GM23338 (cell line): ENCODE measurements around the gene DHRS3. TPM values are rescaled to one million over a fixed set of nuclear protein-coding genes. Genes with fewer than 3 reads are reported as not detected.

Source experiments
- ATAC-seq: fragments of 200-7000 bp; cut with Tn5 transposase; 3 replicates; pipeline ENCODE4 v1.9.1; 2020
- DNase-seq: peaks from one replicate; pipeline ENCODE4 v3.0.0-alpha.2; 2015; ENCODE audit warnings: low spot score
- H2AFZ ChIP-seq: fragments of 200-600 bp; sonication (generic); 2 replicates; pipeline ENCODE4 v1.8.0; 2016; ENCODE audit warnings: antibody characterized with exemption, mild to moderate bottlenecking, moderate library complexity
- H3F3A ChIP-seq: fragments of 200-600 bp; sonication (generic); replicated peaks from 2 replicates; pipeline ENCODE4 v1.8.0; 2017; ENCODE audit warnings: antibody characterized with exemption, mixed run types, low read depth
- H3K27ac ChIP-seq: fragments of 200-600 bp; sonication (generic); 2 replicates; pipeline ENCODE4 v1.6.1; 2016; ENCODE audit warnings: low read depth
- H3K27me3 ChIP-seq: fragments of 200-600 bp; sonication (generic); 2 replicates; pipeline ENCODE4 v1.8.0; 2016; ENCODE audit warnings: mild to moderate bottlenecking, mixed run types, moderate library complexity; ENCODE audit not compliant: insufficient read depth
- H3K36me3 ChIP-seq: fragments of 200-600 bp; sonication (generic); 2 replicates; pipeline ENCODE4 v1.8.0; 2016; ENCODE audit warnings: mild to moderate bottlenecking; ENCODE audit not compliant: insufficient read depth
- H3K4me1 ChIP-seq: fragments of 200-600 bp; sonication (generic); 2 replicates; pipeline ENCODE4 v1.8.0; 2016; ENCODE audit warnings: mild to moderate bottlenecking, moderate library complexity; ENCODE audit not compliant: insufficient read depth
- H3K4me2 ChIP-seq: fragments of 200-600 bp; sonication (generic); 2 replicates; pipeline ENCODE4 v1.7.1; 2017; ENCODE audit warnings: mixed run types
- H3K4me3 ChIP-seq: fragments of 200-600 bp; sonication (generic); 2 replicates; pipeline ENCODE4 v1.6.1; 2016; ENCODE audit warnings: mixed run types
- H3K79me2 ChIP-seq: fragments of 200-600 bp; sonication (generic); replicated peaks from 2 replicates; pipeline ENCODE4 v1.8.0; 2017; ENCODE audit warnings: mild to moderate bottlenecking; ENCODE audit not compliant: insufficient read depth
- H3K9me2 ChIP-seq: fragments of 200-600 bp; sonication (generic); 2 replicates; pipeline ENCODE4 v1.8.0; 2017; ENCODE audit not compliant: insufficient read depth
- H4K20me1 ChIP-seq: fragments of 200-600 bp; sonication (generic); replicated peaks from 2 replicates; pipeline ENCODE4 v1.8.0; 2017; ENCODE audit warnings: mild to moderate bottlenecking; ENCODE audit not compliant: insufficient read depth
- H3K27ac Mint-ChIP-seq: 2 replicates; pipeline ENCODE4 v1.8.0; 2020; ENCODE audit warnings: inconsistent platforms, mild to moderate bottlenecking, moderate library complexity, mixed read lengths
- H3K27me3 Mint-ChIP-seq: 3 replicates; pipeline ENCODE4 v1.8.0; 2022; ENCODE audit warnings: low read depth, mild to moderate bottlenecking, moderate library complexity, mixed read lengths, inconsistent platforms; ENCODE audit not compliant: insufficient read depth, poor library complexity
- H3K36me3 Mint-ChIP-seq: 3 replicates; pipeline ENCODE4 v1.8.0; 2021; ENCODE audit warnings: low read depth, mild to moderate bottlenecking, inconsistent platforms, moderate library complexity, mixed read lengths
- H3K4me1 Mint-ChIP-seq: 3 replicates; pipeline ENCODE4 v1.8.0; 2020; ENCODE audit warnings: mild to moderate bottlenecking, inconsistent platforms, mixed read lengths
- H3K4me3 Mint-ChIP-seq: 3 replicates; pipeline ENCODE4 v1.8.0; 2021; ENCODE audit warnings: moderate library complexity, mild to moderate bottlenecking, inconsistent platforms, mixed read lengths
- H3K9me3 Mint-ChIP-seq: 3 replicates; pipeline ENCODE4 v1.8.0; 2020; ENCODE audit warnings: moderate library complexity, mild to moderate bottlenecking, inconsistent platforms, mixed read lengths
- CREB1 ChIP-seq: fragments of 250-450 bp; sonication (Bioruptor Pico); IDR thresholded peaks from 2 replicates; pipeline ENCODE4 v1.5.0; 2020; ENCODE audit warnings: low read depth, mild to moderate bottlenecking, moderate library complexity
- EZH2 ChIP-seq: fragments of 200-600 bp; sonication (generic); IDR thresholded peaks from one replicate; pipeline ENCODE4 v1.8.0; 2017; ENCODE audit warnings: antibody characterized with exemption, mild to moderate bottlenecking, low read depth; ENCODE audit not compliant: unreplicated experiment
- EZH2phosphoT487 ChIP-seq: fragments of 200-600 bp; sonication (generic); IDR thresholded peaks from one replicate; pipeline ENCODE4 v1.8.1; 2018; ENCODE audit warnings: antibody characterized with exemption; ENCODE audit not compliant: unreplicated experiment
- JUNB ChIP-seq: IDR thresholded peaks from one replicate; pipeline ENCODE4 v1.6.1; 2016; ENCODE audit warnings: antibody characterized with exemption; ENCODE audit not compliant: unreplicated experiment
- NANOG ChIP-seq: IDR thresholded peaks from 2 replicates; pipeline ENCODE4 v1.6.1; 2016; ENCODE audit warnings: antibody characterized with exemption, borderline replicate concordance
- POLR2AphosphoS5 ChIP-seq: IDR thresholded peaks from 2 replicates; pipeline ENCODE4 v1.6.1; 2016; ENCODE audit warnings: antibody characterized with exemption, low read depth
- REST ChIP-seq: IDR thresholded peaks from one replicate; pipeline ENCODE4 v1.6.1; 2018; ENCODE audit warnings: antibody characterized with exemption; ENCODE audit not compliant: unreplicated experiment
- STAT1 ChIP-seq: IDR thresholded peaks from one replicate; pipeline ENCODE4 v1.6.1; 2016; ENCODE audit warnings: antibody characterized with exemption; ENCODE audit not compliant: unreplicated experiment
- ZNF114 ChIP-seq: fragments of 250-450 bp; sonication (Bioruptor Pico); IDR thresholded peaks from 2 replicates; pipeline ENCODE4 v1.5.0; 2020; ENCODE audit warnings: mild to moderate bottlenecking, moderate library complexity
- ZNF331 ChIP-seq: fragments of 250-450 bp; sonication (Bioruptor Pico); IDR thresholded peaks from 2 replicates; pipeline ENCODE4 v1.5.0; 2020; ENCODE audit warnings: low read depth, mild to moderate bottlenecking, moderate library complexity
- polyA plus RNA-seq: library from polyadenylated mRNA; unstranded; fragments of >200 nt; fragmentation: Nextera tagmentation; extraction: Ambion mirVana; gene quantifications from 2 replicates; pipeline ENCODE4 v1.2.1, GENCODE V29; 2016
- total RNA-seq: library from RNA; depleted of rRNA; stranded (reverse); fragments of >200 nt; shearing (Covaris generic); gene quantifications from 2 replicates; pipeline ENCODE4 v1.2.3, GENCODE V29; 2014
- TF ChIP-seq, protein P1 (sequence below): fragments of 250-450 bp; sonication (Bioruptor Pico); IDR thresholded peaks from 2 replicates; pipeline ENCODE4 v1.5.0; 2020; ENCODE audit warnings: mild to moderate bottlenecking, moderate library complexity
- TF ChIP-seq, protein P2 (sequence below), 2 experiments: fragments of 200-600 bp in 1 of 2; sonication (generic) in 1 of 2; conservative IDR thresholded peaks; 2 replicates each; pipeline versions ENCODE4 v1.5.1 to v1.6.1; 2016 to 2017; ENCODE audit warnings: antibody characterized with exemption in 2 of 2, low read depth in 2 of 2, mild to moderate bottlenecking in 2 of 2, moderate library complexity in 1 of 2
- TF ChIP-seq, protein P3 (sequence below): IDR thresholded peaks from 2 replicates; pipeline ENCODE4 v1.6.1; 2016; ENCODE audit warnings: antibody characterized with exemption

DHRS3 gene
- total and polyA plus RNA-seq, 2 experiments from 2014 or later: 21.0 to 26.0 TPM

DNA sequence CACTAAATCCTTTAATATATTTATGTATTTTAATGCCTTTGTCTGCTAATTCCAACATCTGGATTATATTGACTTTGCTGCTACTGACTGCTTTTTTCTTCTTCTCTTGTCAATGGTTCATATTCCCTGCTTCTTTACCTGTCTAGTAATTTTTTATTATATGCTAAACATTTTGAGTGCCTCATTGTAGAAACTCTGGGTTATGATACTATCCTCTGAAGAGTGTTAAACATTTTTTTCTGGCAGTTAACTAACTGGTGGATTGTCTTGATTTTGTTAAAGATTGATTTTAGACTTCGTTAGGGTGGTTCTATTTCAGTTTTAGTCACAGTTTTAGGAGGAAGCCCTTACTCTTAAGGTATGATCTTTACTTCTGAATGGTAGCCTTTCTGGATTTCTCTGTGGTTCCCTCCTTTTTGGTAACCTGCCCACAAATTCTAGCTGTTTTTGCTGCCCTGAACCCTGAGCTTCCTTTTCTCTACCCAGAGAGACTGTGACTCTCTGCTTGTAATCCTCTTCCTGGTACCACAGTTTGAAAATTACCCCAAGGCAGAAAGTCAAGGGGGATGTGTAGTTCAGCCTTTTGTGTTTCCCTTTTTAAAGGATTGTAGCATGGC lies 81.9 kb downstream of the DHRS3 start:
- Mint-ChIP-seq H3K9me3 (no peaks in the 10 kb centered on the region; the same call in 2 of the 3 replicates), H3K27ac (no peak overlapping the region)
- TF ChIP-seq JUNB (no peak), ZNF114 (CRISPR knock-in tag) (no peak), ZNF331 (CRISPR knock-in tag) (no peak), STAT1 (no peak), POLR2AphosphoS5 (no peak), NANOG (no peak), CREB1 (CRISPR knock-in tag) (no peak), EZH2phosphoT487 (no peak), EZH2 (no peak), REST (no peak)
- TF ChIP-seq, protein P1, sequence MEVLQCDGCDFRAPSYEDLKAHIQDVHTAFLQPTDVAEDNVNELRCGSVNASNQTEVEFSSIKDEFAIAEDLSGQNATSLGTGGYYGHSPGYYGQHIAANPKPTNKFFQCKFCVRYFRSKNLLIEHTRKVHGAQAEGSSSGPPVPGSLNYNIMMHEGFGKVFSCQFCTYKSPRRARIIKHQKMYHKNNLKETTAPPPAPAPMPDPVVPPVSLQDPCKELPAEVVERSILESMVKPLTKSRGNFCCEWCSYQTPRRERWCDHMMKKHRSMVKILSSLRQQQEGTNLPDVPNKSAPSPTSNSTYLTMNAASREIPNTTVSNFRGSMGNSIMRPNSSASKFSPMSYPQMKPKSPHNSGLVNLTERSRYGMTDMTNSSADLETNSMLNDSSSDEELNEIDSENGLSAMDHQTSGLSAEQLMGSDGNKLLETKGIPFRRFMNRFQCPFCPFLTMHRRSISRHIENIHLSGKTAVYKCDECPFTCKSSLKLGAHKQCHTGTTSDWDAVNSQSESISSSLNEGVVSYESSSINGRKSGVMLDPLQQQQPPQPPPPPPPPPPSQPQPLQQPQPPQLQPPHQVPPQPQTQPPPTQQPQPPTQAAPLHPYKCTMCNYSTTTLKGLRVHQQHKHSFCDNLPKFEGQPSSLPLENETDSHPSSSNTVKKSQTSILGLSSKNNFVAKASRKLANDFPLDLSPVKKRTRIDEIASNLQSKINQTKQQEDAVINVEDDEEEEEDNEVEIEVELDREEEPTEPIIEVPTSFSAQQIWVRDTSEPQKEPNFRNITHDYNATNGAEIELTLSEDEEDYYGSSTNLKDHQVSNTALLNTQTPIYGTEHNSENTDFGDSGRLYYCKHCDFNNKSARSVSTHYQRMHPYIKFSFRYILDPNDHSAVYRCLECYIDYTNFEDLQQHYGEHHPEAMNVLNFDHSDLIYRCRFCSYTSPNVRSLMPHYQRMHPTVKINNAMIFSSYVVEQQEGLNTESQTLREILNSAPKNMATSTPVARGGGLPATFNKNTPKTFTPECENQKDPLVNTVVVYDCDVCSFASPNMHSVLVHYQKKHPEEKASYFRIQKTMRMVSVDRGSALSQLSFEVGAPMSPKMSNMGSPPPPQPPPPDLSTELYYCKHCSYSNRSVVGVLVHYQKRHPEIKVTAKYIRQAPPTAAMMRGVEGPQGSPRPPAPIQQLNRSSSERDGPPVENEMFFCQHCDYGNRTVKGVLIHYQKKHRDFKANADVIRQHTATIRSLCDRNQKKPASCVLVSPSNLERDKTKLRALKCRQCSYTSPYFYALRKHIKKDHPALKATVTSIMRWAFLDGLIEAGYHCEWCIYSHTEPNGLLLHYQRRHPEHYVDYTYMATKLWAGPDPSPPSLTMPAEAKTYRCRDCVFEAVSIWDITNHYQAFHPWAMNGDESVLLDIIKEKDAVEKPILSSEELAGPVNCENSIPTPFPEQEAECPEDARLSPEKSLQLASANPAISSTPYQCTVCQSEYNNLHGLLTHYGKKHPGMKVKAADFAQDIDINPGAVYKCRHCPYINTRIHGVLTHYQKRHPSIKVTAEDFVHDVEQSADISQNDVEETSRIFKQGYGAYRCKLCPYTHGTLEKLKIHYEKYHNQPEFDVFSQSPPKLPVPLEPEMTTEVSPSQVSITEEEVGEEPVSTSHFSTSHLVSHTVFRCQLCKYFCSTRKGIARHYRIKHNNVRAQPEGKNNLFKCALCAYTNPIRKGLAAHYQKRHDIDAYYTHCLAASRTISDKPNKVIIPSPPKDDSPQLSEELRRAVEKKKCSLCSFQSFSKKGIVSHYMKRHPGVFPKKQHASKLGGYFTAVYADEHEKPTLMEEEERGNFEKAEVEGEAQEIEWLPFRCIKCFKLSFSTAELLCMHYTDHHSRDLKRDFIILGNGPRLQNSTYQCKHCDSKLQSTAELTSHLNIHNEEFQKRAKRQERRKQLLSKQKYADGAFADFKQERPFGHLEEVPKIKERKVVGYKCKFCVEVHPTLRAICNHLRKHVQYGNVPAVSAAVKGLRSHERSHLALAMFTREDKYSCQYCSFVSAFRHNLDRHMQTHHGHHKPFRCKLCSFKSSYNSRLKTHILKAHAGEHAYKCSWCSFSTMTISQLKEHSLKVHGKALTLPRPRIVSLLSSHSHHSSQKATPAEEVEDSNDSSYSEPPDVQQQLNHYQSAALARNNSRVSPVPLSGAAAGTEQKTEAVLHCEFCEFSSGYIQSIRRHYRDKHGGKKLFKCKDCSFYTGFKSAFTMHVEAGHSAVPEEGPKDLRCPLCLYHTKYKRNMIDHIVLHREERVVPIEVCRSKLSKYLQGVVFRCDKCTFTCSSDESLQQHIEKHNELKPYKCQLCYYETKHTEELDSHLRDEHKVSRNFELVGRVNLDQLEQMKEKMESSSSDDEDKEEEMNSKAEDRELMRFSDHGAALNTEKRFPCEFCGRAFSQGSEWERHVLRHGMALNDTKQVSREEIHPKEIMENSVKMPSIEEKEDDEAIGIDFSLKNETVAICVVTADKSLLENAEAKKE (CRISPR knock-in tag): no peak
- TF ChIP-seq, protein P2, sequence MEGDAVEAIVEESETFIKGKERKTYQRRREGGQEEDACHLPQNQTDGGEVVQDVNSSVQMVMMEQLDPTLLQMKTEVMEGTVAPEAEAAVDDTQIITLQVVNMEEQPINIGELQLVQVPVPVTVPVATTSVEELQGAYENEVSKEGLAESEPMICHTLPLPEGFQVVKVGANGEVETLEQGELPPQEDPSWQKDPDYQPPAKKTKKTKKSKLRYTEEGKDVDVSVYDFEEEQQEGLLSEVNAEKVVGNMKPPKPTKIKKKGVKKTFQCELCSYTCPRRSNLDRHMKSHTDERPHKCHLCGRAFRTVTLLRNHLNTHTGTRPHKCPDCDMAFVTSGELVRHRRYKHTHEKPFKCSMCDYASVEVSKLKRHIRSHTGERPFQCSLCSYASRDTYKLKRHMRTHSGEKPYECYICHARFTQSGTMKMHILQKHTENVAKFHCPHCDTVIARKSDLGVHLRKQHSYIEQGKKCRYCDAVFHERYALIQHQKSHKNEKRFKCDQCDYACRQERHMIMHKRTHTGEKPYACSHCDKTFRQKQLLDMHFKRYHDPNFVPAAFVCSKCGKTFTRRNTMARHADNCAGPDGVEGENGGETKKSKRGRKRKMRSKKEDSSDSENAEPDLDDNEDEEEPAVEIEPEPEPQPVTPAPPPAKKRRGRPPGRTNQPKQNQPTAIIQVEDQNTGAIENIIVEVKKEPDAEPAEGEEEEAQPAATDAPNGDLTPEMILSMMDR (conservative IDR thresholded peaks at IDR 0.05; ENCODE audit: low read depth in 2 of 2): no peak
- TF ChIP-seq, protein P3, sequence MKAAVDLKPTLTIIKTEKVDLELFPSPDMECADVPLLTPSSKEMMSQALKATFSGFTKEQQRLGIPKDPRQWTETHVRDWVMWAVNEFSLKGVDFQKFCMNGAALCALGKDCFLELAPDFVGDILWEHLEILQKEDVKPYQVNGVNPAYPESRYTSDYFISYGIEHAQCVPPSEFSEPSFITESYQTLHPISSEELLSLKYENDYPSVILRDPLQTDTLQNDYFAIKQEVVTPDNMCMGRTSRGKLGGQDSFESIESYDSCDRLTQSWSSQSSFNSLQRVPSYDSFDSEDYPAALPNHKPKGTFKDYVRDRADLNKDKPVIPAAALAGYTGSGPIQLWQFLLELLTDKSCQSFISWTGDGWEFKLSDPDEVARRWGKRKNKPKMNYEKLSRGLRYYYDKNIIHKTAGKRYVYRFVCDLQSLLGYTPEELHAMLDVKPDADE: no peak

More for the DNA sequence above, 81.9 kb downstream of the DHRS3 start:
- Histone ChIP-seq H3K27me3 (no peaks in the 10 kb centered on the region), H4K20me1 (no peaks in the 10 kb centered on the region), H3K27ac (no peak overlapping the region), H3K79me2 (no peaks in the 10 kb centered on the region), H3F3A (no peaks in the 10 kb centered on the region), H3K9me2 (no peaks in the 10 kb centered on the region), H3K4me2 (no peak overlapping the region), H2AFZ (no peak overlapping the region), H3K36me3 (no peaks in the 10 kb centered on the region), H3K4me1 (no peaks in the 10 kb centered on the region; the same call in 1 of the 2 replicates), H3K4me3 (no peak overlapping the region)
- ATAC-seq (no peak), DNase-seq (no peak)
- no peaks in the 10 kb centered on the region for H3K27me3 Mint-ChIP-seq
- H3K4me3 Mint-ChIP-seq: no peak overlapping the region
- peaks cover 4% of the 10 kb centered on the region; the same call in 2 of the 3 replicates for H3K4me1 Mint-ChIP-seq
- no peaks in the 10 kb centered on the region for H3K36me3 Mint-ChIP-seq
